HepG2 (cell line): ENCODE results near the gene LRSAM1. TPM values are rescaled to one million over a fixed set of nuclear protein-coding genes. Genes with fewer than 3 reads are reported as not detected.
A peak's percentile ranks its signal among the peaks of the same experiment; 100 is the strongest.

Experiments
- GMEB2 ChIP-seq: IDR thresholded peaks from 2 replicates; pipeline ENCODE4 v1.6.1; 2016; ENCODE audit warnings: missing biosample characterization, missing genetic modification reagents, low read depth
- PATZ1 ChIP-seq: sonication (generic); formaldehyde crosslinking; IDR thresholded peaks from 2 replicates; pipeline ENCODE4 v1.4.0; 2020; ENCODE audit warnings: missing genetic modification reagents
- PAXIP1 ChIP-seq: sonication (generic); formaldehyde crosslinking; conservative IDR thresholded peaks from 2 replicates; pipeline ENCODE4 v1.4.0; 2020; ENCODE audit warnings: mild to moderate bottlenecking, missing genetic modification reagents, moderate library complexity
- PCBP2 ChIP-seq: fragments of 200-400 bp; formaldehyde crosslinking; optimal IDR thresholded peaks from 2 replicates; pipeline ENCODE3; 2018; ENCODE audit warnings: low read length, low read depth; ENCODE audit not compliant: poor library complexity, severe bottlenecking
- TFE3 ChIP-seq: IDR thresholded peaks from 2 replicates; pipeline ENCODE4 v1.6.1; 2016
- ZBTB4 ChIP-seq: sonication (generic); formaldehyde crosslinking; IDR thresholded peaks from 2 replicates; pipeline ENCODE4 v1.4.0; 2020; ENCODE audit warnings: missing genetic modification reagents, mild to moderate bottlenecking, borderline replicate concordance
- ZHX2 ChIP-seq, 2 experiments: sonication (generic) in 1 of 2; formaldehyde crosslinking in 1 of 2; IDR thresholded peaks; 2 replicates each; pipeline versions ENCODE4 v1.6.1 to v1.9.0; 2014 to 2022; ENCODE audit warnings: antibody characterized with exemption in 1 of 2, borderline replicate concordance in 1 of 2, inconsistent platforms in 1 of 2, low read depth in 1 of 2, missing genetic modification reagents in 1 of 2
- ZIK1 ChIP-seq: sonication (generic); formaldehyde crosslinking; IDR thresholded peaks from 2 replicates; pipeline ENCODE4 v1.5.0; 2020; ENCODE audit warnings: mild to moderate bottlenecking, low read depth, missing genetic modification reagents, borderline replicate concordance
- polyA plus RNA-seq, 8 experiments: library from polyadenylated mRNA; depleted of rRNA in 3 of 8; stranded (reverse) in 7 of 8; unstranded in 1 of 8; fragments of >200 nt; fragmentation: Illumina TruSeq in 4 of 8; extraction: Trizol in 4 of 8; gene quantifications; 2 replicates each; pipeline versions ENCODE4 v1.2.1 to v1.2.3, GENCODE V29; 2011 to 2016; ENCODE audit warnings: low read depth in 4 of 8, missing spikeins in 1 of 8, mixed read lengths in 1 of 8; ENCODE audit not compliant: insufficient read depth in 1 of 8
- total RNA-seq, 5 experiments: library from RNA; depleted of rRNA; stranded (reverse); fragments of >200 nt; fragmentation: Illumina TruSeq; extraction: Trizol; gene quantifications; 2 replicates each; pipeline ENCODE4 v1.2.3, GENCODE V29; 2016; ENCODE audit warnings: low read depth in 1 of 5

Gene LRSAM1
- total and polyA plus RNA-seq, 2 of the 13 experiments (the other 11 are each of a cell fraction or from before 2014, with no cell fraction given), result 8.7 to 10.2 TPM

GRCh38 chr9:127548352-127548881 lies 97.1 kb downstream of the LRSAM1 start (continued):
- TF ChIP-seq ZHX2 (IDR thresholded peaks at IDR 0.05; ENCODE audit: low read depth) (no peak), ZHX2 (CRISPR knock-in tag; IDR thresholded peaks at IDR 0.05; ENCODE audit: borderline replicate concordance) (no peak), TFE3 (CRISPR knock-in tag) (no peak), ZBTB4 (peak; percentile 87; the same call in 1 of the 2 replicates), PCBP2 (no peak), PATZ1 (CRISPR knock-in tag) (peak; percentile 34; the same call in 1 of the 2 replicates), ZIK1 (CRISPR knock-in tag) (no peak), PAXIP1 (CRISPR knock-in tag) (peak; percentile 72), GMEB2 (CRISPR knock-in tag) (no peak)
